Brain microvascular endothelial cell (primary cell): ENCODE data around the gene FOSB.
A peak's percentile ranks its signal among the peaks of the same experiment; 100 is the strongest.
"Not testable (repeated sequence)": the region's sequence is repeated elsewhere in the genome, so short reads cannot be mapped to it uniquely, and the experiment has no call there.

Experiments
- DNase-seq: peaks from one replicate; pipeline ENCODE4 v3.0.0-alpha.2; 2020
- H3K27ac ChIP-seq: fragments of 250-450 bp; sonication (Bioruptor Pico); 2 replicates; pipeline ENCODE4 v1.5.1; 2020; ENCODE audit warnings: mild to moderate bottlenecking, moderate library complexity
- H3K27me3 ChIP-seq: fragments of 250-450 bp; sonication (Bioruptor Pico); replicated peaks from 2 replicates; pipeline ENCODE4 v1.5.1; 2020; ENCODE audit warnings: mild to moderate bottlenecking
- H3K36me3 ChIP-seq: fragments of 250-450 bp; sonication (Bioruptor Pico); replicated peaks from 2 replicates; pipeline ENCODE4 v1.5.1; 2020; ENCODE audit warnings: mild to moderate bottlenecking
- H3K4me3 ChIP-seq: 2 replicates; pipeline ENCODE4 v1.5.1; 2011; ENCODE audit warnings: low read depth, mild to moderate bottlenecking, control low read depth, low read length, moderate library complexity
- in situ Hi-C: cut with HindIII; loops from 2 replicates; pipeline ENCODE4 v1.10.0; 2017; ENCODE audit warnings: low sequenced_read_pairs, low pct_ligation_motif_present
- TF ChIP-seq, protein P1 (sequence below): IDR thresholded peaks from 2 replicates; pipeline ENCODE4 v1.5.1; 2011; ENCODE audit warnings: low read depth, mild to moderate bottlenecking, moderate library complexity, low read length, control low read depth, inconsistent platforms; ENCODE audit errors: missing control alignments

FOSB gene

DNA sequence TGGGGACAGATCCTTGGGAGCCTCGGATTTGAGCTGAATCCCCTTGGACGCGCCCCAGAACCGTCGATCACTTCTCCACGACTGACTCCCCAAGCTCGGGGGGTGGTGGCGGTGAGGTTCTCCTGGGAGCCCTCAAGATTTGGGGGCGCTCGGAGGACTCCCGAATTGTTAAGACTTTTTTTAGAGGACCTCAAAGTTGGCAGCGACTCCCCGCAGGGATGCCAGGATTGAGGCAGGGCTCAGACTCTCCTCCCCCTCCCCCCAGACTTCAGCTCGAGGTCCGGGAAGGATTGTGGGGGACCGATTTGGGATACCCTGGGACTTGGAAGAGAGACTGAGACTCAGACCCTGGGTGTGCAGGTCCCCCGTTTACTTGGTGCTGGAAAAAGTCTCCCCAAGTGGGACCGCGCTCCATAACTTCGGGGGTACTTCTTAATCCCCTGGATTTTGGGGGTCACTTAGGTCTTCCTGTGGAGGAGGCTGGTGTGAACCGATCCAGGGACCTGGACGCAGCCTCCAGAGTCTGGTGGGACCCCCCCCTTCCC lies 40.1 kb downstream of the FOSB start:
- in situ Hi-C loops: no loop called here

DNA sequence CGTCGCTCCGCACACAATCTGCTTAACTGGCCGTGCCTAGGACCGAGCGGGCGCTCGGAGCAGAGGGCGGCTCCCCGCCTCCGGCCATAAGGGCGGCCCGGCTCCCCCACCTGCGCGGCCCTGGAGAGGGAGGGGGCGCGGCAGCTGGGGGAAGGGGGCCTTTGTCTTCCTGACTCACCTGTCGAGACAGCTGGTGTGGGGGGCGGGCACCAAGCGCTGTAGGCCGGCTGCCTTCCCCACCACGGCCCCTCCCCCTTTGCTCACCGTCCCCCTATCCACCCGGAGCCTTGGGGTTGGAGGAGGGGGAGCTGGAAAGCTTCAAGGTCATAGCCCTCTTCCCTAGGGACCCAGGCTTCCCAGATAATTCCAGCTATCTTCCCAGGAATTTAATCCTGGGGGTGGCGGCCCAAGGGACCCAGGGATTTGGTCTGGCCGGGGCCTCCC lies 40.6 kb downstream of the FOSB start:
- peak overlapping the region; percentile 91 for H3K27ac ChIP-seq
- TF ChIP-seq, protein P1, sequence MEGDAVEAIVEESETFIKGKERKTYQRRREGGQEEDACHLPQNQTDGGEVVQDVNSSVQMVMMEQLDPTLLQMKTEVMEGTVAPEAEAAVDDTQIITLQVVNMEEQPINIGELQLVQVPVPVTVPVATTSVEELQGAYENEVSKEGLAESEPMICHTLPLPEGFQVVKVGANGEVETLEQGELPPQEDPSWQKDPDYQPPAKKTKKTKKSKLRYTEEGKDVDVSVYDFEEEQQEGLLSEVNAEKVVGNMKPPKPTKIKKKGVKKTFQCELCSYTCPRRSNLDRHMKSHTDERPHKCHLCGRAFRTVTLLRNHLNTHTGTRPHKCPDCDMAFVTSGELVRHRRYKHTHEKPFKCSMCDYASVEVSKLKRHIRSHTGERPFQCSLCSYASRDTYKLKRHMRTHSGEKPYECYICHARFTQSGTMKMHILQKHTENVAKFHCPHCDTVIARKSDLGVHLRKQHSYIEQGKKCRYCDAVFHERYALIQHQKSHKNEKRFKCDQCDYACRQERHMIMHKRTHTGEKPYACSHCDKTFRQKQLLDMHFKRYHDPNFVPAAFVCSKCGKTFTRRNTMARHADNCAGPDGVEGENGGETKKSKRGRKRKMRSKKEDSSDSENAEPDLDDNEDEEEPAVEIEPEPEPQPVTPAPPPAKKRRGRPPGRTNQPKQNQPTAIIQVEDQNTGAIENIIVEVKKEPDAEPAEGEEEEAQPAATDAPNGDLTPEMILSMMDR: no peak
- no peaks in the 10 kb centered on the region for H3K27me3 ChIP-seq
- in situ Hi-C loops: no loop called here
- H3K4me3 ChIP-seq: peak overlapping the region; percentile 91
- no peak for DNase-seq
- H3K36me3 ChIP-seq: peaks cover 6% of the 10 kb centered on the region

More for the DNA sequence above, 40.1 kb downstream of the FOSB start:
- no peaks in the 10 kb centered on the region for H3K27me3 ChIP-seq
- TF ChIP-seq, protein P1: no peak
- no peak for DNase-seq
- H3K36me3 ChIP-seq: peaks cover 4% of the 10 kb centered on the region
- peak overlapping the region; percentile 91 for H3K4me3 ChIP-seq
- H3K27ac ChIP-seq: peak overlapping the region; percentile 91

DNA sequence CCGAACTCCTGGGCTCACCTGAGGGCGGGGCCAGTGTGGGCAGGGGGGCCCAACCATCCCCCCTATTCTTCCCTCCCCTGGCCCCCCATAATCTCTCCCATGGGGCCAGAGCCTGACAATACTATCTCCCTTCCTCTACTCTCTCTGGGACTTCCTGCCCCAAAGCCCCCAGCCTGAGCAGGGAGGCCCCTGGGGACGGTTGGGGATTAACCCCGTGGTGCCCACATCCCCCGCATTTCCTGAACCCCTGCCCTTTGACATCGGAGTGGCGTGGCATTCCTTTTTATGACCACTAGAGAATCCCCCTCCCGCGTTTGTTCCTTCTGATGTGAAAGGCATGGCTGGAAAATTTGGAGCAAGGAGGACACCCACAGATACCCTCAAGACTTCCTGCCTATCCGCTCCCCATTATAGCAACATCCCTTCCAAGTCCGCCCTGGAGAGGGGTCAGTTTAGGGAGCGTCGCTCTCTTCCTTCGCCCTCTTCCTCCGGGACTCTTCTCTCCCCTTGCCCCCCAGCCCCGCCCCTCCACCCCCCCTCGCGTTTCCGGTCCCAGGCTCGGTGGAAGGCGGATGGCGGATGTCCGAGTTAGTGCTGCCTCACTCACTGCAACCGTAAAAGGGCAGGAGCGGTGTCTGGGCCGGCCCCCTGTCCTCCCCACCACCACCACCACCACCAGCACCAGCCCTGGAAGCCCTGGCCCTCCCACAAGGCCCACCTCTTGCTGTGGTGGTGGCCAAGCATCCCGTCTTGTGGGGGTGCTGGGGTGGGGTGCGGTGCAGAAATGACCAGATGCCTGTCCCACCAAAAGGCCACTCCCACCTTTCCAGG lies 41.3 kb downstream of the FOSB start:
- DNase-seq: peak; percentile 71
- Histone ChIP-seq H3K27me3 (no peaks in the 10 kb centered on the region), H3K4me3 (peak overlapping the region; percentile 91), H3K36me3 (peaks cover 6% of the 10 kb centered on the region), H3K27ac (peak overlapping the region; percentile 91)
- in situ Hi-C loops: no loop called here
- TF ChIP-seq, protein P1: no peak

GRCh38 chr19:45509692-45510015 lies 41.9 kb downstream of the FOSB start:
- Histone ChIP-seq H3K27me3 (no peaks in the 10 kb centered on the region), H3K4me3 (peak overlapping the region; percentile 91), H3K36me3 (peaks cover 10% of the 10 kb centered on the region), H3K27ac (peak overlapping the region; percentile 25)
- DNase-seq: no peak
- TF ChIP-seq, protein P1: no peak
- in situ Hi-C loops: no loop called here

DNA sequence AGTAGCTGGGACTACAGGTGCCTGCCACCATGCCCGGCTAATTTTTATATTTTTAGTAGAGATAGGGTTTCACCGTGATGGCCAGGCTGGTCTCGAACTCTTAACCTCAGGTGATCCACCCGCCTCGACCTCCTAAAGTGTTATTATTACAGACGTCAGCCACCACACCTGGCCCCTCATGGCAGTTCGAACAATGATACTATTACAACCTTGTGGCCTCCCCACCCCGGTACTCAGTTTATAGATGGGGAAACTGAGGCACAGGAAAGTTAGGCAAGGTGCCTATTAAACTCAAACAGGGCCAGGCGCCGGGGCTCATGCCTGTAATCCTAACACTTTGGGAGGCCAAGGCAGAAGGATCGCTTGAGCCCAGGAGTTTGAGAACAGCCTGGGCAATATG lies 42.6 kb downstream of the FOSB start:
- H3K27ac ChIP-seq, H3K4me3 ChIP-seq, DNase-seq, in situ Hi-C loops, H3K27me3 ChIP-seq: not testable (repeated sequence)
- peaks cover 17% of the 10 kb centered on the region for H3K36me3 ChIP-seq

DNA sequence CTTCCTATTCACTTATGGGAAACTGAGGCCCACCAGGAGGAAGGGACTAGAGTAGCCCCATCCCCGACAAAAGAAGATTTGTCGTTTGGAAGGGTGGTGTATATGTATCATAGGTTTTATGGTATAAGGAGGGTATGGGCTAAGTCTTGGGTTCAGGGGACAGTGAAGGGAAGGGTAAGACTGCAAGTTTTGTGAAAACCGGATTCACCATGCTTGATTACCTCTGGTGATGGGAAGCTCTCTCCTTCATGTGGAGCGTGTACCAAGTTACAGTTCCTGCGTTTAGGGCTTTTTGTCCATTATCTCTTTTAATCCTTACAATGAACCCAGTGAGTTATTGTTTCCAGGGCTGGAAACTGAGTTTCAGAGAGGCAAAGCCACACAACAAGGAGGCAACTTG lies 43.3 kb downstream of the FOSB start:
- TF ChIP-seq, protein P1: no peak
- no peaks in the 10 kb centered on the region for H3K27me3 ChIP-seq
- in situ Hi-C loops: no loop called here
- no peak for DNase-seq
- peaks cover 23% of the 10 kb centered on the region for H3K36me3 ChIP-seq
- no peak overlapping the region for H3K4me3 ChIP-seq
- H3K27ac ChIP-seq: no peak overlapping the region
